GM23248 (cell line): ENCODE results near the gene L3MBTL3. TPM values are rescaled to one million over a fixed set of nuclear protein-coding genes. Genes with fewer than 3 reads are reported as not detected.

ENCODE experiments used
- DNase-seq: peaks from one replicate; pipeline ENCODE4 v3.0.0-alpha.2; 2015
- H2AFZ ChIP-seq: fragments of 200-600 bp; sonication (generic); 2 replicates; pipeline ENCODE4 v1.6.1; 2016; ENCODE audit warnings: antibody characterized with exemption
- H3F3A ChIP-seq: fragments of 200-600 bp; sonication (generic); 2 replicates; pipeline ENCODE4 v1.6.1; 2016; ENCODE audit warnings: mild to moderate bottlenecking, antibody characterized with exemption, mixed run types; ENCODE audit not compliant: insufficient read depth
- H3K27ac ChIP-seq: fragments of 200-600 bp; sonication (generic); 2 replicates; pipeline ENCODE4 v1.5.1; 2016; ENCODE audit warnings: mild to moderate bottlenecking
- H3K27me3 ChIP-seq: fragments of 200-600 bp; sonication (generic); replicated peaks from 2 replicates; pipeline ENCODE4 v1.6.1; 2016; ENCODE audit warnings: mild to moderate bottlenecking; ENCODE audit not compliant: insufficient read depth
- H3K36me3 ChIP-seq: fragments of 200-600 bp; sonication (generic); 2 replicates; pipeline ENCODE4 v1.6.1; 2016; ENCODE audit warnings: low read depth, mild to moderate bottlenecking
- H3K4me1 ChIP-seq: fragments of 200-600 bp; sonication (generic); 2 replicates; pipeline ENCODE4 v1.6.1; 2016; ENCODE audit warnings: mild to moderate bottlenecking; ENCODE audit not compliant: insufficient read depth
- H3K4me2 ChIP-seq: fragments of 200-600 bp; sonication (generic); one replicate; pipeline ENCODE4 v1.6.1; 2016; ENCODE audit warnings: mild to moderate bottlenecking; ENCODE audit not compliant: unreplicated experiment
- H3K4me3 ChIP-seq: fragments of 200-600 bp; sonication (generic); 2 replicates; pipeline ENCODE4 v1.5.1; 2016; ENCODE audit warnings: mild to moderate bottlenecking
- H3K79me2 ChIP-seq: fragments of 200-600 bp; sonication (generic); 2 replicates; pipeline ENCODE4 v1.6.1; 2016; ENCODE audit warnings: mild to moderate bottlenecking; ENCODE audit not compliant: insufficient read depth
- H3K9ac ChIP-seq: fragments of 200-600 bp; sonication (generic); 2 replicates; pipeline ENCODE4 v1.6.1; 2016; ENCODE audit warnings: mild to moderate bottlenecking
- H3K9me2 ChIP-seq: fragments of 200-600 bp; sonication (generic); 2 replicates; pipeline ENCODE4 v1.6.1; 2016; ENCODE audit warnings: mixed run types, mild to moderate bottlenecking, moderate library complexity; ENCODE audit not compliant: insufficient read depth
- H3K9me3 ChIP-seq: fragments of 200-600 bp; sonication (generic); one replicate; pipeline ENCODE4 v1.6.1; 2017; ENCODE audit warnings: low read depth
- H4K20me1 ChIP-seq: fragments of 200-600 bp; sonication (generic); 2 replicates; pipeline ENCODE4 v1.6.0; 2016; ENCODE audit not compliant: insufficient read depth
- EZH2 ChIP-seq: fragments of 200-600 bp; sonication (generic); IDR thresholded peaks from 2 replicates; pipeline ENCODE4 v1.6.1; 2018; ENCODE audit warnings: antibody characterized with exemption, mild to moderate bottlenecking; ENCODE audit not compliant: insufficient read depth, poor library complexity, severe bottlenecking
- EZH2phosphoT487 ChIP-seq: fragments of 200-600 bp; sonication (generic); IDR thresholded peaks from 2 replicates; pipeline ENCODE4 v1.6.1; 2018; ENCODE audit warnings: antibody characterized with exemption, moderate library complexity, mild to moderate bottlenecking, low read depth; ENCODE audit not compliant: insufficient read depth
- WGBS, 2 experiments: methylation state at CpG; one replicate each; pipeline ENCODE4 v1.1.6; 2015 to 2017; ENCODE audit warnings: low lambda C conversion rate in 2 of 2, low coverage in 1 of 2; ENCODE audit errors: missing lambda C conversion rate in 2 of 2; 5-methylcytosine and 5-hydroxymethylcytosine counted together
- in situ Hi-C: fragments of 300-500 bp; cut with MboI; formaldehyde crosslinking; loops from 2 replicates; pipeline ENCODE4 v1.15.0; 2020
- polyA plus RNA-seq: library from polyadenylated mRNA; unstranded; fragments of >200 nt; fragmentation: Nextera tagmentation; extraction: Ambion mirVana; gene quantifications from 2 replicates; pipeline ENCODE4 v1.2.1, GENCODE V29; 2016
- total RNA-seq: library from RNA; depleted of rRNA; stranded (reverse); fragments of >200 nt; shearing (Covaris generic); gene quantifications from 2 replicates; pipeline ENCODE4 v1.2.3, GENCODE V29; 2014

L3MBTL3 gene
- total and polyA plus RNA-seq, 2 experiments from 2014 or later: 3.3 to 4.3 TPM

- Histone ChIP-seq H2AFZ (no peak overlapping the region), H3K4me3 (no peak overlapping the region), H3K9me3 (no peaks in the 10 kb centered on the region), H3K9ac (no peak overlapping the region), H3K27me3 (no peaks in the 10 kb centered on the region), H3K36me3 (no peaks in the 10 kb centered on the region), H3K27ac (no peak overlapping the region), H4K20me1 (no peaks in the 10 kb centered on the region), H3K4me1 (peaks cover 7% of the 10 kb centered on the region), H3K9me2 (no peaks in the 10 kb centered on the region), H3K79me2 (no peaks in the 10 kb centered on the region), H3K4me2 (no peak overlapping the region), H3F3A (peaks cover 7% of the 10 kb centered on the region)
- DNase-seq: peak; percentile 87
- WGBS, 2 experiments: 88 to 92% methylated on average over 1 of the region's 1 CpG
- in situ Hi-C loops: no loop called here
- no peak for TF ChIP-seq EZH2phosphoT487
- no peak for TF ChIP-seq EZH2
Observed at GRCh38 chr6:130178692-130179091, 160.3 kb downstream of the L3MBTL3 start.

DNA sequence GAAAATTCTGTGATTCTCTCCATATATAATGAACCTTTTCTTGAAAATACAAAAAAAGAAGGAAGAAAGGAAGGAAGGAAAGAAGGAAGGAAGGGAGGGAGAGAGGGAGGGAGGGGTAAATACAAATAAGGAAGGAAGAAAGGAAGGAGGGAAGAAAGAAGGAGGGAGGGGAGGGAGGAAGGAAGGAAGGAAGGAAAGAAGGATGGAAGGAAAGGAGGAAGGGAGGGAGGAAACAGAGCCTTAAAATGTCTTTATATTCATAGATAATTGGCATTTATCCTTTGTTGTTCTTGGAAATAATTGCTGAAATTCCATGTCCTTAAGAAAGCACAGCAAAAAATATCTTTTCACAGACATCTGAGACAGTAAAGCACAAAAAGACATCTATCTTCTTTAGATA lies 164.1 kb downstream of the L3MBTL3 start:
- H2AFZ ChIP-seq: no peak overlapping the region

DNA sequence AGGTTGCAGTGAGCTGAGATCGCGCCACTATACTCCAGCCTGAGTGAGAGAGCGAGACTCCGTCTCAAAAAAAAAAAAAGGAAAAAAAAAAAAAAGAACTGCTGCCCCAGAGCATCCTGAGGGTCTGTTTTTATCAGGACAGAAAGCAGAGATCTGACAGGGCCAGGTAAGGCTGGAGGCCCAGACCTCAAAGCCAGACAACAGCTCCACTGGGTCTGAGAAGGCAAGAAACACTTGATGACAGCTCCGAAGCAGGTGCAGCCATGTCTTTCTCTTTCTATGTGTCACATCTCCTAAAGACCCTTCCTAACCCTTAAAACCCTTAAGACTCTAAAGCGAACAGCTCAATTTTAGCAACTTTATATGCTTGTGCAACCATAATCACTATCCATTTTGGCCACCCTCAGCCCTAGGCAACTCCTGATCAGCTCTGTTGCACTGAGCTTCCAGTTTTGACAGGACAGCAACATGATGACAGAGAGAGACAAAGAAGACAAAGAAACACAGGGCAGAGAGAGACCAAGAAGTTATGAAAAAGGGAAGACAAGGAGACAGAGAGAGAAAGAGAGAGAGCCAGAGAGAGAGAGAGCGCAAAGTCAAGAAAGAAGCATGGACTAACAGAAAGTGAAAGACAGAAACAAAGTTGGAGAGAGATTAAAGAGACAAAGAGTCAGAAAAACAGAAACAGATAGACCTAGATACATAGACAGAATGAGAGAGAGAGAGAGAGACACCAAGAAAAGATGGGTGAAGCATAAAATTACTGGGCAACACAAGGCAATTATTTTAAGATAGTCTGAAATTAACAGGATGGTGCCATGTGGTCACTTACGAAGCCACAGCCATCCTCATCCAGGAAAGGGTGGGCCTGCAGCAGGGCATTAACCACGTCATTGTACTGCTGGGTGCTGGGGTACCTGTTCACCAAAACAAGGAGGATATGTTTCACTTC lies 165.2 kb downstream of the L3MBTL3 start:
- Histone ChIP-seq H3K4me3 (no peak overlapping the region), H3K9me3 (no peaks in the 10 kb centered on the region), H3K9ac (no peak overlapping the region), H3K27ac (no peak overlapping the region), H3F3A (peaks cover 7% of the 10 kb centered on the region), H4K20me1 (no peaks in the 10 kb centered on the region), H3K4me2 (no peak overlapping the region), H3K36me3 (no peaks in the 10 kb centered on the region), H3K27me3 (no peaks in the 10 kb centered on the region), H3K4me1 (peaks cover 5% of the 10 kb centered on the region), H3K9me2 (no peaks in the 10 kb centered on the region), H2AFZ (no peak overlapping the region), H3K79me2 (no peaks in the 10 kb centered on the region)
- in situ Hi-C loops: no loop called here
- WGBS, 2 experiments: 89 to 92% methylated on average over 8 to 9 of the region's 9 CpGs
- TF ChIP-seq EZH2phosphoT487 (no peak), EZH2 (no peak)
- no peak for DNase-seq

More for the DNA sequence above, 164.1 kb downstream of the L3MBTL3 start:
- TF ChIP-seq EZH2phosphoT487: no peak
- TF ChIP-seq EZH2: no peak
- peaks cover 7% of the 10 kb centered on the region for H3K4me1 ChIP-seq
- no peak overlapping the region for H3K4me2 ChIP-seq
- no peaks in the 10 kb centered on the region for H3K27me3 ChIP-seq
- no peak overlapping the region for H3K4me3 ChIP-seq
- H3K79me2 ChIP-seq: no peaks in the 10 kb centered on the region
- H3K27ac ChIP-seq: no peak overlapping the region
- in situ Hi-C loops: no loop called here
- no peak for DNase-seq
- H3K36me3 ChIP-seq: no peaks in the 10 kb centered on the region
- no peaks in the 10 kb centered on the region for H3K9me3 ChIP-seq
- no peaks in the 10 kb centered on the region for H3K9me2 ChIP-seq
- no peak overlapping the region for H3K9ac ChIP-seq
- H4K20me1 ChIP-seq: no peaks in the 10 kb centered on the region
- peaks cover 7% of the 10 kb centered on the region for H3F3A ChIP-seq

- Histone ChIP-seq H3F3A (no peaks in the 10 kb centered on the region), H3K4me1 (no peaks in the 10 kb centered on the region), H4K20me1 (no peaks in the 10 kb centered on the region), H3K79me2 (no peaks in the 10 kb centered on the region), H3K4me3 (no peak overlapping the region), H3K9ac (no peak overlapping the region), H3K9me3 (no peaks in the 10 kb centered on the region), H3K36me3 (no peaks in the 10 kb centered on the region), H2AFZ (no peak overlapping the region), H3K4me2 (no peak overlapping the region), H3K9me2 (no peaks in the 10 kb centered on the region), H3K27me3 (no peaks in the 10 kb centered on the region), H3K27ac (no peak overlapping the region)
- in situ Hi-C loops: no loop called here
- no peak for DNase-seq
- TF ChIP-seq EZH2 (no peak), EZH2phosphoT487 (no peak)
- WGBS, 2 experiments: 78 to 81% methylated on average over 3 of the region's 3 CpGs
Observed at GRCh38 chr6:130185658-130186057, 167.3 kb downstream of the L3MBTL3 start.
